Esophagus muscularis mucosa (tissue), 4 donors: Measurements from ENCODE around the gene PCDH9.

ENCODE experiments used
- CTCF ChIP-seq, 3 experiments: fragments of 200-600 bp in 2 of 3; fragments of 450-650 bp in 1 of 3; sonication (generic) in 2 of 3; IDR thresholded peaks; one replicate each; pipeline ENCODE4 v1.5.1; 2017 to 2019; ENCODE audit warnings: antibody characterized with exemption in 3 of 3, mild to moderate bottlenecking in 2 of 3, moderate library complexity in 1 of 3
- EP300 ChIP-seq: sonication (generic); formaldehyde crosslinking; IDR thresholded peaks from one replicate; pipeline ENCODE4 v1.6.1; 2017; ENCODE audit warnings: antibody characterized with exemption
- POLR2A ChIP-seq: fragments of 450-650 bp; IDR thresholded peaks from one replicate; pipeline ENCODE4 v1.6.1; 2017; ENCODE audit warnings: antibody characterized with exemption, moderate library complexity, mild to moderate bottlenecking, low read depth
- POLR2AphosphoS5 ChIP-seq, 2 donors: sonication (generic); formaldehyde crosslinking; IDR thresholded peaks; one replicate each; pipeline ENCODE4 v1.6.1; 2017; ENCODE audit warnings: antibody characterized with exemption in 2 of 2

DNA sequence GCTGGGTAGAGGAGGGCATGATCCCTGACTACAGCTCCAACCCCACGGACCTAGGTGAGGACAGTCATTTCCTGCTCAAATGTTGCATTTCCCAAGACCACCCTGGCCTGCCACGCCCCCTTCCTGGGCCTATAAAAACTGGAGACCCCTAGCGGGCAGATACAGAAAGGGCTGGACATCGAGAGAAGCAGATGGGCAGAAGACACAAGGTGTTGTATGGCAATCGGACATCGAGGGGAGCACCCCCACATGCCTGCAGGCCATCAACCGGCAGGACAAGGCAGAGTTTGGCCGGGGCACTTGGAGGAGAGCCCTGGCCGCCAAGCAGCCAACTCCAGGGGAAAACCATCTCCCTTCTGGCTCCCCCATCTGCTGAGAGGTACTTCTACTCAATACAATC, 746.4 kb downstream of the PCDH9 start:
- no peak for TF ChIP-seq POLR2AphosphoS5 (IDR thresholded peaks at IDR 0.05)
- no peak for TF ChIP-seq CTCF (IDR thresholded peaks at IDR 0.05)
- TF ChIP-seq POLR2A = no peak
- no peak for TF ChIP-seq EP300
